GM21737 (cell line): Measurements from ENCODE around the gene PTRHD1.
A peak's percentile ranks its signal among the peaks of the same experiment; 100 is the strongest.
"Not testable (repeated sequence)": the region's sequence is repeated elsewhere in the genome, so short reads cannot be mapped to it uniquely, and the experiment has no call there.

Experiments used
- ATAC-seq: cut with Tn5 transposase; IDR thresholded peaks from one replicate; pipeline ENCODE4 v1.9.1; 2021; ENCODE audit warnings: mild to moderate bottlenecking, moderate library complexity; ENCODE audit not compliant: unreplicated experiment

Gene PTRHD1, protein sequence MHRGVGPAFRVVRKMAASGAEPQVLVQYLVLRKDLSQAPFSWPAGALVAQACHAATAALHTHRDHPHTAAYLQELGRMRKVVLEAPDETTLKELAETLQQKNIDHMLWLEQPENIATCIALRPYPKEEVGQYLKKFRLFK

DNA sequence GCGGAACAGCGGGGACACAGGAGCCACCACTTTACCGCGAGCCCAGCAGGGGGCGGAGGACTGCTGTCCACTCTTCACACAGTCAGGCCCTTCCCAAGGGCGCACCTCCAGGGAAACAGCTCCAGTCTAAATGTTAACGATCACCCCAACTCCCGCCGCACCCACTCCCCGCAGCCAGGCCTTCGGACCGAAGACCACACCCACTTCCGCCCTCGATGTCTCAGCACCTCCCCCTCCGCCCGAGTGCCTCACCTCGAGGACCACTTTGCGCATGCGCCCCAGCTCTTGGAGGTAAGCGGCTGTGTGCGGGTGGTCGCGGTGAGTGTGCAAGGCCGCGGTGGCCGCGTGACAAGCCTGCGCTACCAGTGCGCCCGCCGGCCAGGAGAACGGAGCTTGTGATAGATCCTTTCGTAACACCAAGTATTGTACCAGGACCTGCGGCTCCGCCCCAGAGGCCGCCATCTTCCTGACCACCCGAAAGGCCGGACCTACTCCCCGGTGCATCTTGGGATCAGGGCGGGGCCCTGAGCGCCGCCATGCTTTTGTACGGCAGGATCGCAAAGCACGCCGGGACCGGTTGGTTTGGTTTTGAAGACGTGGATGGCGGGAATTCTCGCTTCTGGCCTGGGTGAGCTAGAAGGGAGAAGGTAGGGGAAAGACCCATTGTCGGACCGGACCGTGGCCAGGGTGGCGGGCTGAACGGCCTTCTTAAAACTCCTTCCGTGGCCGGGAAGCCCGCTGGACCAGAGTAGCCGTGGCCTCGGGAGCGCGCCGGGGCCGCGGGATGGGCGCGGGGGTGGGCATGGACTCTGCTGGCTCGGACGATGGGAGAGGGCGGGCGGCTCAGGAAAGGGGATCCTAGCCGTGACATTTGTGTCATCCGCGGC lies at the start of gene PTRHD1, which contains the start of gene CENPO:
TSS of gene PTRHD1 (minus strand) at position 518 of the 887 bp plus-strand sequence. CDS start at position 504, 14 bp downstream.
TSS of gene CENPO (plus strand) at position 552 of the 887 bp plus-strand sequence. CDS start 495 bp downstream, outside the sequence.
- peak; percentile 91 for ATAC-seq

DNA sequence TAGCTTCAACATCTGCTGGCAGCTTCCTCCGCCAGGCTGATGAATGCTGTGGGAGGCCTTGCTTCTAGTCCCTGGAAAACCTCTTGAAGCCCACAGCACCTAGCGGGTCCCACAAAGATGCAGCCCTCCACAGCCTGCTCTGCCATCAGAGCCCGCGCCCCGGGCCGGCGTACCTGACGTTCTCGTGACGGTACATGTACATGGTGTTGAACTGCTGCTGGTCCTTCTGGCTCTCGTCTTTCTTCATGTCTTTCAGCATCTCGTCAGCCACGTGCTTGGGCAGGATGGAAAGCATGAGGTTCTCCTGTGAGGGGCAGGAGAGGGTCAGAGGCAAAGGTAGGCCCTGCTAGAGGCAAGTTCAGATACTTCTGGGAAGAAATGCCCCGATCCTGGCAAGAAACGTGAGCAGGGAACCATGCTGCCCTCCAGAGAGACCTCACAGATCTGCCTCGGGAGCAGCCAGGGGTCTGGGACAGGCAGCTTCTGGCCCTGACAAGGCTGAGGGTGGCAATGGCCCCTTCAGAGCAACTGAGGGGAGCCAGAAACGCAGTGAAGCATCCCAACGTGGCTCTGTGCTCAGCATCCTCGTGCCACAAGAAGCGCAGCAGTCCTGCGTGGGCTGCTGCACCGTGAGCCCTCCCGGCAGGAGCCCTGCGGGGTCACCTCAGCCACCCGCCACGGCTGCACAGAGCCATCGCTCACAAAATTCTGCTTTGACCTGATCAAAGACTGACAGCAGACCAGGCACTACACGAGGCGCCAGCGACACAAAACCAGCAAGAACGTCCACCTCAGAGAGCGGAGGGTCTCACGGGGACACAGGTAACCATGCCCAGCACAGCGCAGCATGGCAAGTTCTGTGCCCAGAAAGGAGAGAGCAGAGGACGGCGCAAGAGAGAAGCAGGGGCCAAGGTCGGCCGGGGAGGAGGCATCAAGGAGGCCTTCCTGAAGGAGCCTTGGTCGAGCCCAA lies 49.2 kb upstream of the PTRHD1 start:
- ATAC-seq = no peak

DNA sequence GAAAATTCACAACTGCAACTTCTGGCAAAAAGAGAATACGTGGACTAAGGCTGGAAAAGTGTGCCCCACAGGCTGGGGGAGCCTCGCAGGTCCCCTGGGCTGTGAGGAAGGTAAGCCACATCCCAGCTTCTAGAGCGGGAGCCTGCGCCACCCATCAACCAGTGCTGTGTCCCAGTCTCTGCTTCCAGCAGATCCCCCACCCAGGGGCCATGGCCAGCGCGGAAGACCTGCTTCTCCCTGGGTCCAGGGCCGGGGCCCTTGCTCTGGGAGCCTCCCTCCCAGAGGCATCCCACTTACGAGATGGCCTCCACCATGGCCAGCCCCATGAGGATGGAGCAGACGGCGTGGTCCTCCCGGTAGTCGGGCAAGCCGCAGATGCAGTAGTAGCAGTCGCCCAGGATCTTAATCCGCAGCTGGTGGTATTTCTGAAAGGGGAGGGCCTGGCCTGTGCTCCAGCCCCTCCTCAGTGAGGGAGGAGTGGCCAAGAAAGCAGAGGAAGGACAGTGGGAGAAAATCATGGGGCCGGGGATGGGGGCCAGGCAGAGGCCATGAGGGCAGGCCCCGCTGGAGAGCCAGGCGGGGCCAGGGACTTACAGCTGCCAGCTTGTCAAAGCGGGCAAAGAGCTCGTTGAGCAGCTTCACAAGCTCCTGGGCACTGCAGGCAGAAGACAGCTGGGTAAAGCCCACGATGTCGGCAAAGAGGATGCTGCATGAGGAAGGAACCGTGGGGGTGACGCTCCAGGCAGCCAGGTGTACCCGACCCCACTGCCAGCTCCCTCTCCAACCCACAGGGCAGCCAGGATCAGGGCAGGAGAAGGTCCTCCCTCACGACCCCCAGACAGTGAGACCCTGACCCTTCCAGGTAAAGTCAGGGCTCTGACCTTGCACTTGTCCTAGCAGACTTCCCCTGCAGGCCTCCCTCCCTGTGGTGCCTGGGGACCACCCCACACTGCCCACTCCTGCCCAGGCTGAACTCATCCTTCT lies 48.1 kb upstream of the PTRHD1 start:
- ATAC-seq = no peak

DNA sequence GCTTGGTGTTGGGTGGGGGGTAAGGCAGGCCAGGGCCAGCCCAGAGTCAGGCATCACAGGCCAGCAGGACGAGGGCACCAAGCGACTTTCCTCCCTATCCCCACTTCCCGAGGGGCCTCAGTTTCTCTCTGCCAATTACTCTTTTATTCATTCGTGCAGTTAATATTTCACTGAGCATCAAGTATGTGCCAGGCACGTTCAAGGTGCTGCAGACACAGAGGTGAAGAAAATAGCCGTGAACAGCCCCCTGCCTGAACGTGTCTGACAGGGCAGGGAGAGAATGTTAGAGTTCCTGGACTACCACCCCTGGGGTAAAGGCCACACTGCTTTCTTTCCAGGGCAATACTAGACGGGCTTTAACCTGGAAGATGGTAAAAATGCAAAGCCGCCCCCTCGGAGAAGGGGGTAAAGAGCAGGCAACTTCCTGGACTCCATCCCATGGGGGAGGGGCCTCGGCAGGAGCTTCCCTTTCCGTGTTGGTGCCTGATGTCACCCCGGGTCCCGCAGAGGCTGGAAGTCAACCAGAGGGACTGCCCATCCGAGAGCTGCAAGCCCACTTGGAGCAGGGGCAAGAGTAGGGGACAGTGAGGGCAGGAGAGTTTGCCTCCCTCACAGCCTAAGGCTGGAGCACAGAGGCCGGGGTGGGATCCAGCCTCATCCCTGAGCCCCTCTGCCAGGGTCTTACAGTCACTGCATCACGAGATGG lies 47.1 kb upstream of the PTRHD1 start:
- no peak for ATAC-seq

DNA sequence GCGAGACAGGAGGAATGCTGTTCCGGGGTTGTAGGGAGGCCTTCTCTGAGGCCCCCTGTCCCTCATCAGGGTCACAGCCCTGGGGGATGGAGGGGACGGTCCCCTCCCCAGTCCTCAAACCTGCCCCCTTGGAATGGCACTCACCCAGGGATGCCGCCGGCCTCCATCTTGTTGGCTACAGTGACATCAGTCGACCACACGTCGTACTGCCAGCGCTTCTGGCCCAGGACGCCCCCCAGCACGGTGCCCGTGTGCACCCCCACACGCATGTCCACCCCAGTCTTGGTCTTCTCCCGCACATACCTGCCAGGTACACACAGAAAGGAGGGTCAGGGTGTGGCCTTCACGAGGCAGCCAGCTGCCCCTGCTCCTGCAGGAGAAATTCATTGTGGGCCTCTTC lies 46.5 kb upstream of the PTRHD1 start:
- ATAC-seq = no peak

DNA sequence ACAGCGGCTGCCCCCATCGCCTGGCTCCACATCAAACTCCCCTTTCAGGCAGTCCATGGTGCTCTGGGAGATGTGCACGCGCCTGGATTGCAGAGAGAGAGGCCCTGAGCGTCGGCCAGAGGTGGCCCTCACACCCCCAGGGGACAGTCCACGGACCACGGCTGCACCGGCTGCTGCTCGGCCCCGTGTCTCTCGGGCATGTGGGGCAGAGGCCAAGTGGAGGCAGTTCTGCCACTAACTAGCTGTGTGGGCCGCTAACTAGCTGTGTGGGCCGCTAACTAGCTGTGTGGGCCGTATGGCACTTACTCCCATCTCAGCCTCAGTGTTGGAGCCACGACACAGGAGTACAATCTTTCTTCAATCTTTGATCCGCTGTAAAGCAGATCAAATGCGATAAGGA lies 45.4 kb upstream of the PTRHD1 start:
- ATAC-seq = no peak

DNA sequence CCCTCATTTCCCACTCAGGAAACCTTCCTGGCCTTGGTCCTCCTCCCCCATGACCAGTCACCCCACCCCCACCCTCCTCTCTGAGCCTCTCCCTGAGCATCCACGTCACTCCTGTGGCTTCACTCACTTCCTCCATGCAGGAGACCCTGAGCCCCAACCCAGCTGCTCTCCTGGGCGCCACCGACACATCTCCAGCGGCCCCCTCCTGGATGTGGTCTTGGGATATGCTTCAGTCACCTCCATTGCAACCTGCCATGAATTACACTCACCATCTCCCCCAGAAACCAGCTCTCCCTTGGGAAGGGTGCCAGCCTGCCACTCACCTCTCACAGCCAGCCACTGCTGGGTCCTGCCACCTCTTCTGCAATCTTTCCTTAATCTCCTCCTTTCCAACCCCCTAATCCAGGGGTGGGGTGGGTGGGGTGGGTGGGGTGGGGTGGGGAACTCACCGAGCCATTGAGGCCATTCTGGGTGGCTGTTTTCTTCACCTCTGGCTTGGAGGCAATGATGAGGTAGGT lies 44.9 kb upstream of the PTRHD1 start:
- ATAC-seq = no peak

DNA sequence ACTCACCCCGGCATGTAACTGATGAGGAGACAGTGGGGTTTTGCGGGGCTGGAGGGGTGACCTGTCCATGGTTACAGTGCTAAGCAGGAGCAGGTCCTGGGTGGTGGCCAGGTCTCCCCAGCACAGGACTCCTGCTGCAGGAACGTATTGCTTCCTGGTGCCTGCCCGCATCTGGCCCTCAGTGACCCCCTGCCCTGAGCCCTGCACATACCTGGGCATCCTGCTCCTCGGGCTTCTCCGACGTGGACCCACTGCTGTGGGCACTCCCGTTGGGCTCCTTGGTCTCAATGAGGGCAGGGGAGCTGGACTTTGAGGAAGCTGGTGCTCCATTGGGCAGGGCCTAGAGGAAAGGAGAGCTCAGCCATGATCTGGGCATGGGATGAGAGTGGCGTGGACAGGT lies 43.5 kb upstream of the PTRHD1 start:
- ATAC-seq = no peak

DNA sequence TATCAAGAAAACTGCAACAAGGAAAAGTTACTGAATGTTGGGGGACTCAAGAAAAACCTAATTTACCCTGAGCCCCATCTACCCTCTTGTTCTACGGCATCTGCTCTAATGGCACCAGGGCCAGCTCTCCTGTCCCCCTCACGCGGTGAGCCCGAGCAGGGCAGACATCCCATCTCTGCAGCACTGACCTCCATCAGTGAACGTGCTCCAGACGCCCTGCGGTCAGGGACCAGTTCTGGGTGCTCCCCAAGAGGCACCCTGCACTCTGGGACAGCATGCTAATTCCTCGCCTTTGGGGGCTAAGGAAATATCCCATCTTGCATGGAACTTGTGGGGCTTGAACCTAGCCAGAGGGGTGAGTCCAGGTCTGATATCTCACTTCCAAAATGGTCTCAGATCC lies 43.0 kb upstream of the PTRHD1 start:
- ATAC-seq = no peak

DNA sequence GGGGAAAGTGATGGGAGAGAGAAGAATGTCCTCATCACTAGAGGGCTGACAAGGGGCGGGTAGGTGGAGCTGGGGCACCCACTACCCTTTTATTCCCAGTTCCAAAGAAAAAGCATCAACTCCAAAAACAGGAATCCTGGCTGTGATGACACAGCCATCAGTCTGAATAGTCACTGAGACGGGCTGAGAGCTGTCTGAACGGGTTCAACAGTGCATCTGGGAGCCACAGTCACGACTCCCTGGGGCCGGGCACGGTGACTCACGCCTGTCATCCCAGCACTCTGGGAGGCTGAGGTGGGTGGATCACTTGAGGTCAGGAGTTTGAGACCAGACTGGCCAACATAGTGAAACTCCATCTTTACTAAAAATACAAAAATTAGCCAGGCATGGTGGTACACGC lies 42.2 kb upstream of the PTRHD1 start:
- ATAC-seq = not testable (repeated sequence)

DNA sequence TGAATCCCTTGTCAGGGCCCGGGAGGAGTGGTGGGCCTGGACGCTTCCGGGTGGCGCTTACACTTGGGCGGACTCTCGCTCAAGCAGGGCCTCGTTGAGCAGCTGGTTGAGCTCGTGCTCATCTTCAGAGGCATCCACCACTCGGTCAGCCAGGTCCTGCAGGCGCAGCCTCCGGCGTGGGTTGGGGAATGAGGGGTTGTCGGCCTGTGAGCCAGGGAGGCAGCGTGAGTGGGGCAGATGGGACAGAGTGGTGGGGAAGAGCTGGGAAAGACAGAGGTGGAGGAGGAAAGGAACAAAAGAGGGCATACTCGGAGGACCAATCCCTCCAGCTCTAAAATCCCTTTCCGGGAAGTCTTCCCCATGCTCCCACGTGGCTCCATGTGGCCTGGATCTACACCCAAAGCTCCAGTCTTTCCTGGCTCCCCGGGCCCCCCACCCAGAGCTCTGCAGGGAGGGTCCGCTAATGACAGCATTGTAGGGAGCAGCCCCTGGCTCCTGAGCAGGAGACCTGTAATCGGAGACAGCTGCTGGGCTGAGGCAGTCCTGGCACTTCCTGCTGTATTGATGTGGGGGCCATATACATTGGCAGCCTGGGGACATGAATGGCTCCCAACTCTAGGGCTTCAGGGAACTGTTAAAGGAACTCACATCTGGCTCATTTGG lies 41.7 kb upstream of the PTRHD1 start:
- no peak for ATAC-seq

DNA sequence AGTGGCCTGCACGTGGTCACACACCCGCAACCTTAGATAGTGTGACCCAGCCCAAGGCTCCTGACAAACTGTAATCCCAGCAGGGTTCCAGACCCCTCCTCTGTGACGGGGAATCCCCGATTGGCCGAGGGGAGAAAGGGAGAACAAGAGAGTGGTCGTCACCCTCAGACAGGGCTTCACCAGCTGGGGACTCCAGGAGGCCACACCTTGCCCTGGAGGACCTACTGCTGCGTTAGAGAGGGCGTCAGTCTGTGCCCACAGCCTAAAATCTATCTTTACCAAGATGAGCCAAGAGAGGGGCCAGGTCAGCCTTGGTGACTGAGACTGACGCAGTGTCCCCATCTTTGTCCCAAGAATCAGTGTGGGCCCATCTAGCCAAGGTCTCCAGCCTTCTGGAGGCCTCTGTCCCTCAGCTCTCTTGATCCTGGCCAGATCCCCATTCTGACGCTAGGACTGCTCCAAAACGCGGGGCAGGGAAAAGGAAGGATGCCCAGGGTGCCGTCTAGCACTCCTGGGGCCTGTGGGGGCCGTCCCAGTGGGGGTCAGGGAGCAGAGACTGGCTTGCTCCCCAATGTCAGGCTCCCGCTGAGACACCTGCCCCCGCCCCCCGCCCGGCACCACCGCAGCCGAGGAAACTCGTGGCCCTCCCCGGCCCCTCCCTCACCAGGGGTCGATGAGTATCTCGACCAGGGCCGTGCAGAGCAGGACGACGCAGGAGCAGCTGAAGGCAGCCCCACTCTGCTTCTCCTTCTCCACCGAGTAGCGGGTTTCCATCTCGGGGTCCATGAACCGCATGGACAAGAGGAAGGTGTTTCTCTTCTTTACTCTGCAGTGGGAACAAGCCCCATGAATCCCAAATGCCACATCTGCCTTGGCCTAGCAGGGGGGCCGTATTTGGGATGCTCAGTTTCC lies 40.9 kb upstream of the PTRHD1 start:
- ATAC-seq = no peak

DNA sequence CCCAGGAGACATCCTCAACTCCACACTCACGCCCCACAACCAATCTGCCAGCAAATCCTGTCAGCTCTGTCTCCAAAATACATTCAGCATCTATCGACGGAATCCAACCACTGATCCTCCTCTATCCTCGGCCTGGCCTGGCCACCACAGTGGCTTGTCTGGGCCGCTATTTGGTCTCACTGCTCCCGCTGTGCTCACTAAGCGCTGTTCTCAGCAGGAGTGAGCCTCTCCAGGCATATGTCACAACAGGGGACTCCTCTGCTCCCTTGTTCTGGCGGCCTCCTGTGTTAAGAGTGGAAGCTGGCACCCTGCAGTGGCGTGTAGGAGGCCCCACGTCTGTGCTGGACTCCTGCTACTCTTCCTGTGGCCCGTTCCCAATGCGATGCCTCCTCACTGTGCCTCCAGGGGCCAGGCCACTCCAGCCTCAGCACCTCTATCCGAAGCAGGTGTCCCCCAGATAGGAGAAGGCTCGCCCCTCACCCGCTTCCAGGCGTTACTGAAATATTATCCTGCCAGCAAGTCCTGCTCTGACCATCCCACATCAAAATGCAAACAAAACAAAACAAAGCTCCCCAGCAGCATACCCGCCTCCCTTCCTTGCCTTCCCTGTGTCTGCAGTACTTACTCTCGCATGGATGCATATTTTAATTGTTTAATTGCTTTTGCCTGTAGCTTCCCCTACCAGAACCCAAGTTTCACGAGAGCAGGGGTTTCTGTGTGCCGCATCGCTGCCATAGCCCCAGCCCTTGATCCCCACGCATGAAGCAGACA lies 39.9 kb upstream of the PTRHD1 start:
- no peak for ATAC-seq

DNA sequence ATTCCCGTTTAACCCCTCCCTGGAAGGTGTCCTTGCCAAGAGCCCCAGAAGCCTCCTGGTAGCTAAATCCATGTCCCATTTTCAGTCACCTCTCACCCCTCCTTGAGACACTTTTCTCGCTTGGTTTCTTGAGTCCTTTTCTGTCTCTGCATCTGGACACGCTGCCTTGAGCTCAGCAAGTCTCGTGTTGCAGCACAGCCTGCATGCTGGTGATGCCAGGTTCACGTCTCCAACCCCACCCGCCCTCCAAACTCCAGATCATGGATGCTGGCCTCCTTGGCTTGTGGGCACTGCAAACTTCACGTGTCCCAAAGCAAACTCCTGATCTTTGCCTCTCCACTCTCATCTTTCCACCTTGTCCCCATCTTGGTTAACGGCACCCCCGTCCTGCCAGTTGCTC lies 39.3 kb upstream of the PTRHD1 start:
- no peak for ATAC-seq

DNA sequence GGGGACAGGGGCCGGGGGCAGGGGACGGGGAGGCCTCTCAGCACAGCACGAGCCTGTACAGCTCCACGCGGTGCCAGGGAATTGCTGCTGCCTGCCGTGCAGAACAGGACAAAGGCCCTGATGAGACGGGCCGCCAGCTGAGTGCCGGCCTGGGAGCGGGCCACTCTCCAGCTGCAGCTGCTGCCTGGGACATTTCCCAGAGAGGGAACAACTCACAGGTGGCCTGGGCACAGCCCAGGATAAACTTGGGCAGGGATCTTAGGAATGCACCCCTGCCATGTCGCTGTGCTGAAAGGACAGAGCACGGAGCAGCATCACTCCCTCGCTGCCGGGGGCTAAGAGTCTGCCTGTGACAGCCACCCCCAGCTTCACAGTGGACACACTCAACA lies 38.9 kb upstream of the PTRHD1 start:
- no peak for ATAC-seq

DNA sequence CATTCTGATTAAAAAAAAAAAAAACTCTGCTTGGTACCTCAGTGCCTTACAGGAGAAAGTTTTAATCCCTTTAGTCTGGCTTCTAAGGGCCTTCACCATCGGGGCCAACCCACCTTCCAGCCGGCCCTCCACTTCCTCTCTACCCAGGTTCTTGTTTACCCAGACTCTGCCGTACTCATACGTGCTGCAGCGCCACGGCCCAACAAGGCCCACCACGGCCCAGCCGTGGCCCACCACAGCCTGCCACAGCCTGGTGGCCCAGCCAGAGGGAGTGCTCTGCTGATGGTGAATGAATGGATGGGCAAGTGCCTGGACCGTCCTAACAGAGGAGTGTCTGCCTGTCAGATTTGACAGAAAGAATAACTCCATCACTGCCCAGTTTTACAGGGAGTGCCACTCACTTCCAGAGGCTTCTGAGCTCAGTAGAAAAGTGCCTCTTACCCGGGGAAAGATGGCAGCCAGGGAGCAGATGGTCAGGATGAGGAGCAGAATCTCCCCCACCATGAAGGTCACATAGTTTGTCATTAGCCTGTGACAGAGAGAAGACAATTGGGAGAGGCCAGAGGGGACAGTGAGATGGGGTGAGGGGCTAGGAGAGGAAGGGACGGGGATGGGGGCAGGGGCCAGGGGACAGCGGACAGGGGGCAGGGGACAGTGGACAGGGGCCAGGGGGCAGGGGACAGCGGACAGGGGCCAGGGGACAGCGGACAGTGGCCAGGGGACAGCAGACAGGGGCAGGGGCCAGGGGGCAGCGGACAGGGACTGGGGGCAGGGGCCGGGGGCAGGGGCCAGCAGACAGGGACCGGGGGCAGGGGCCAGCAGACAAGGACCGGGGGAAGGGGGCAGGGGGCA lies 38.3 kb upstream of the PTRHD1 start:
- ATAC-seq = no peak
